BLaER1 treated with 17β-estradiol and CSF1 and Interleukin-3, amounts not matched to agents 10 nM and 100 nM (cell line): ENCODE results near the gene TWF2.
"Not testable (repeated sequence)": the region's sequence is repeated elsewhere in the genome, so short reads cannot be mapped to it uniquely, and the experiment has no call there.

Experiments used
- H3K27ac ChIP-seq, 11 experiments: shearing (Covaris generic); formaldehyde crosslinking; 2 replicates each; pipeline ENCODE4 v1.8.1; 2022
- H3K27me3 ChIP-seq, 11 experiments: shearing (Covaris generic); formaldehyde crosslinking; 2 replicates each; pipeline ENCODE4 v1.8.1; 2022
- H3K36me3 ChIP-seq, 11 experiments: shearing (Covaris generic); formaldehyde crosslinking; 2 replicates each; pipeline ENCODE4 v1.8.1; 2022
- H3K4me1 ChIP-seq, 10 experiments: shearing (Covaris generic); formaldehyde crosslinking; 2 replicates each; pipeline ENCODE4 v1.8.1; 2022
- H3K4me2 ChIP-seq, 11 experiments: shearing (Covaris generic); formaldehyde crosslinking; 2 replicates each; pipeline ENCODE4 v1.8.1; 2022
- H3K4me3 ChIP-seq, 10 experiments: shearing (Covaris generic); formaldehyde crosslinking; 2 replicates each; pipeline ENCODE4 v1.8.1; 2022
- H3K9ac ChIP-seq, 11 experiments: shearing (Covaris generic); formaldehyde crosslinking; 2 replicates each; pipeline ENCODE4 v1.8.1; 2022
- H3K9me3 ChIP-seq, 11 experiments: shearing (Covaris generic); formaldehyde crosslinking; replicated peaks in 1 of 11; 2 replicates each; pipeline ENCODE4 v1.8.1; 2022
- H4K20me1 ChIP-seq, 11 experiments: shearing (Covaris generic); formaldehyde crosslinking; 2 replicates each; pipeline ENCODE4 v1.8.1; 2022
- Cebpa-rat ChIP-seq, 11 experiments: shearing (Covaris generic); IDR thresholded peaks; 2 replicates each; pipeline ENCODE4 v1.8.1; 2022

The TWF2 gene

DNA sequence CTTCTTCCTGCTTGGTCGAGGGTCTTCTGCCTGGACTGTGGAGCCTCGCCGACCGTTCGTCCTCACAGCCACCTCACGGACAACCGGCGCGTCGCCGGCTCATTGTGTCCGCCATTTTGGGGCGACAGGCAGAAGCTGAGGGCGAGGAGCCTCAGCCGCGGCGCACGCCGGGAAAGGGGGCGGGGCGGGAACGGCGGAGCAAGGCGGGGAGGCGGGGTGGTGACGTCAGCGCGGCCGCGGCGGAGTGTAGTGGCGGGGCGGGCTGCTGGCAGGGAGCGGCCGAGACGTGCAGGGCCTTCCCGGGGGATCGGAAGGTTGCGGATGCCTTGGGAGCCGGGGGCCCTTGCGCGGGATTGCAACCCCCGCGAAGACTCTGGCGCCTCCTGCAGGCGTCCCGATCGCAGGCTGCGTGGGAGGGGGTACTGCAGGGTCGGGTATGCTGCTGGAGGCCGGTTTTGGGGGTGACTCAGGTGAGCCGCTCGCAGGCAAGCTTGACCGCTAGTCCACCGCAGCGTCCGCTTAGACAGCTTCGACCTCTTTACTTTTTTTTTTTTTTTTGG, 39.6 kb upstream of the TWF2 start, which contains the start of gene WDR82:
WDR82 (minus strand) TSS at position 140 of the 560 bp plus-strand sequence. CDS start 288 bp downstream, outside the sequence.
- peaks cover 19 to 32% (median 27%) of the 10 kb centered on the region in 11 experiments for H3K36me3 ChIP-seq
- peaks cover 38 to 44% (median 42%) of the 10 kb centered on the region in 11 experiments for H4K20me1 ChIP-seq
- H3K4me1 ChIP-seq, result peaks cover 51 to 66% (median 58%) of the 10 kb centered on the region in 10 experiments
- H3K9me3 ChIP-seq, result no peaks in the 10 kb centered on the region
- H3K9ac ChIP-seq, result peak within 1 kb of the TSS; percentile 98 to 100 (median 99)
- peak within 1 kb of the TSS; percentile 95 to 100 (median 99) for H3K27ac ChIP-seq
- no peak for TF ChIP-seq Cebpa-rat (IDR thresholded peaks at IDR 0.05)
- H3K27me3 ChIP-seq, result no peaks in the 10 kb centered on the region
- H3K4me3 ChIP-seq, result peak within 1 kb of the TSS; percentile 72 to 94 (median 82)
- H3K4me2 ChIP-seq, result peak within 1 kb of the TSS; percentile 84 to 99 (median 97)

DNA sequence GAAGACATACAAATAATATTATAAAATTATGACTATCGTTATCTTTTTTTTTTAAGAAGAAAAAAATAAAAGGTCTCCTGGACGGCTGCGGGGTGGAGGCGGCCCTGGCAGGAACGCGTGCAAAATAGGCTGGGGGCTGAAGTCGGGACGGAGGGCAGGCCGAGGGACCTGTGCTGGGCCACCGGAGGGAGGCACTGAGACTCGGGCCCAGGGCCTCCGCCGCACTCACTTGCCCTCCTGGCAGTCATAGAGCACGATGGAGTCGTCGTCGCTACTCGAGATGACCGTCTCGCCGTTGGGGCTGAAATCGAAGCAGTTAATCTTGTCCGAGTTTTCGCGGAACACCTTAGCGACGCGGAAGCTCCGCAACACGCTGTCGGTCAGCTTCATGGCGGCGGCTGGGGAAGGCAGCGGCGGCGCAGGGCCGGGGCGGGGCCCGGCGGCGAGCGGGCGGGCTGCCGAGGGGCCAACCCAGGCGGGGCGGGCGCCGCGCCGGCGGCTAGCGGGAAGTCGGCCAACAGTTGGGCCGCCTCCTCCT, 39.1 kb upstream of the TWF2 start:
- H3K4me1 ChIP-seq, result peaks cover 53 to 71% (median 63%) of the 10 kb centered on the region in 10 experiments
- peak overlapping the region; percentile 98 to 100 (median 99) for H3K9ac ChIP-seq
- peak overlapping the region; percentile 72 to 94 (median 82) for H3K4me3 ChIP-seq
- peak overlapping the region; percentile 82 to 99 (median 97) for H3K4me2 ChIP-seq
- peaks cover 25 to 38% (median 33%) of the 10 kb centered on the region in 11 experiments for H3K36me3 ChIP-seq
- H3K27ac ChIP-seq, result peak overlapping the region; percentile 95 to 100 (median 99)
- peaks cover 43 to 50% (median 47%) of the 10 kb centered on the region in 11 experiments for H4K20me1 ChIP-seq
- no peak for TF ChIP-seq Cebpa-rat (IDR thresholded peaks at IDR 0.05)
- no peaks in the 10 kb centered on the region for H3K27me3 ChIP-seq
- H3K9me3 ChIP-seq, result no peaks in the 10 kb centered on the region

GRCh38 chr3:52277071-52277964, 38.4 kb upstream of the TWF2 start:
- peak overlapping the region; percentile 95 to 100 (median 99) for H3K27ac ChIP-seq
- peaks cover 30 to 45% (median 40%) of the 10 kb centered on the region in 11 experiments for H3K36me3 ChIP-seq
- peaks cover 56 to 74% (median 65%) of the 10 kb centered on the region in 10 experiments for H3K4me1 ChIP-seq
- H3K4me2 ChIP-seq, result peak overlapping the region; percentile 82 to 99 (median 97)
- H3K27me3 ChIP-seq, result no peaks in the 10 kb centered on the region
- H3K9me3 ChIP-seq, result no peaks in the 10 kb centered on the region
- no peak for TF ChIP-seq Cebpa-rat (IDR thresholded peaks at IDR 0.05)
- peak overlapping the region; percentile 72 to 94 (median 82) for H3K4me3 ChIP-seq
- peaks cover 50 to 57% (median 54%) of the 10 kb centered on the region in 11 experiments for H4K20me1 ChIP-seq
- H3K9ac ChIP-seq, result peak overlapping the region; percentile 98 to 100 (median 99)

- Histone ChIP-seq H3K9ac (peak overlapping the region in 3 of 11 experiments; percentile 14 to 99 (median 31); a peak in 5 of 22 replicates), H3K27ac (peak overlapping the region in 1 of 11 experiments; percentile 19; a peak in 1 of 22 replicates), H3K4me2 (peak overlapping the region; percentile 82 to 99 (median 97)), H4K20me1 (peaks cover 70 to 82% (median 80%) of the 10 kb centered on the region in 11 experiments), H3K4me1 (peaks cover 56 to 80% (median 76%) of the 10 kb centered on the region in 10 experiments), H3K36me3 (peaks cover 30 to 71% (median 65%) of the 10 kb centered on the region in 11 experiments)
- H3K27me3 ChIP-seq, H3K9me3 ChIP-seq, H3K4me3 ChIP-seq: not testable (repeated sequence)
These were observed 35.8 kb upstream of the TWF2 start for GRCh38 chr3:52274781-52275180.

- peak overlapping the region in 2 of 11 experiments; percentile 2 to 30; a peak in 2 of 22 replicates for H3K27ac ChIP-seq
- peak overlapping the region in 3 of 11 experiments; percentile 12 to 41 (median 16); a peak in 3 of 22 replicates for H3K9ac ChIP-seq
- H3K4me2 ChIP-seq, result peak overlapping the region in 9 of 11 experiments; percentile 16 to 99 (median 21); a peak in 11 of 22 replicates
- H3K4me3 ChIP-seq, result no peak overlapping the region
- H3K36me3 ChIP-seq, result peaks cover 48 to 90% (median 85%) of the 10 kb centered on the region in 11 experiments
- no peaks in the 10 kb centered on the region for H3K27me3 ChIP-seq
- no peak for TF ChIP-seq Cebpa-rat (IDR thresholded peaks at IDR 0.05)
- peaks cover 88 to 100% (median 99%) of the 10 kb centered on the region in 11 experiments for H4K20me1 ChIP-seq
- no peaks in the 10 kb centered on the region for H3K9me3 ChIP-seq
- peaks cover 46 to 90% (median 66%) of the 10 kb centered on the region in 10 experiments for H3K4me1 ChIP-seq
These were observed 33.9 kb upstream of the TWF2 start for GRCh38 chr3:52272831-52273230.

- Histone ChIP-seq H3K27ac (peak overlapping the region in 4 of 11 experiments; percentile 1 to 36 (median 28); a peak in 4 of 22 replicates), H3K4me2 (peak overlapping the region in 7 of 11 experiments; percentile 0 to 99 (median 57); a peak in 10 of 22 replicates), H3K36me3 (peaks cover 54 to 97% (median 91%) of the 10 kb centered on the region in 11 experiments), H3K4me1 (peaks cover 46 to 96% (median 66%) of the 10 kb centered on the region in 10 experiments), H3K9ac (peak overlapping the region in 4 of 11 experiments; percentile 4 to 50 (median 16); a peak in 3 of 22 replicates), H4K20me1 (peaks cover 89 to 100% (median 100%) of the 10 kb centered on the region in 11 experiments)
- H3K4me3 ChIP-seq, H3K27me3 ChIP-seq, H3K9me3 ChIP-seq: not testable (repeated sequence)
These were observed 33.2 kb upstream of the TWF2 start for GRCh38 chr3:52272172-52272571.

- Histone ChIP-seq H3K36me3 (peaks cover 69 to 100% (median 100%) of the 10 kb centered on the region in 11 experiments), H3K4me1 (peaks cover 31 to 86% (median 52%) of the 10 kb centered on the region in 10 experiments), H3K4me2 (peak overlapping the region in 7 of 11 experiments; percentile 24 to 99 (median 57); a peak in 14 of 22 replicates), H3K9me3 (no peaks in the 10 kb centered on the region), H3K27me3 (no peaks in the 10 kb centered on the region), H4K20me1 (peaks cover 85 to 100% (median 98%) of the 10 kb centered on the region in 11 experiments), H3K9ac (peak overlapping the region in 6 of 11 experiments; percentile 11 to 70 (median 55); a peak in 9 of 22 replicates), H3K4me3 (peak overlapping the region in 1 of 10 experiments; percentile 12; a peak in 2 of 20 replicates), H3K27ac (peak overlapping the region in 7 of 11 experiments; percentile 26 to 84 (median 64); a peak in 13 of 22 replicates)
- TF ChIP-seq Cebpa-rat (IDR thresholded peaks at IDR 0.05), result no peak
These were observed 31.3 kb upstream of the TWF2 start for GRCh38 chr3:52270252-52270754.

- Histone ChIP-seq H4K20me1 (peaks cover 82 to 100% (median 98%) of the 10 kb centered on the region in 11 experiments), H3K9ac (peak overlapping the region in 4 of 11 experiments; percentile 47 to 70 (median 66); a peak in 8 of 22 replicates), H3K27ac (peak overlapping the region in 7 of 11 experiments; percentile 26 to 84 (median 64); a peak in 11 of 22 replicates), H3K4me3 (no peak overlapping the region), H3K4me2 (peak overlapping the region in 6 of 11 experiments; percentile 33 to 99 (median 70); a peak in 11 of 22 replicates), H3K36me3 (peaks cover 69 to 100% (median 100%) of the 10 kb centered on the region in 11 experiments), H3K4me1 (peaks cover 25 to 86% (median 47%) of the 10 kb centered on the region in 10 experiments), H3K9me3 (no peaks in the 10 kb centered on the region), H3K27me3 (no peaks in the 10 kb centered on the region)
- TF ChIP-seq Cebpa-rat (IDR thresholded peaks at IDR 0.05), result no peak
These were observed 30.8 kb upstream of the TWF2 start for GRCh38 chr3:52269776-52270175.
